Liver (tissue), 3 donors: ENCODE results near the gene LRRC27.

Experiments
- EGR1 ChIP-seq, 2 donors: IDR thresholded peaks; 2 replicates each; pipeline ENCODE4 v1.6.1; 2016 to 2018; ENCODE audit warnings: antibody characterized with exemption in 2 of 2, low read depth in 2 of 2
- FOXA1 ChIP-seq: IDR thresholded peaks from 2 replicates; pipeline ENCODE4 v1.6.1; 2016; ENCODE audit warnings: antibody characterized with exemption
- FOXA2 ChIP-seq: IDR thresholded peaks from 2 replicates; pipeline ENCODE4 v1.6.1; 2016; ENCODE audit warnings: antibody characterized with exemption
- GABPA ChIP-seq, 2 donors: IDR thresholded peaks in 1 of 2; conservative IDR thresholded peaks in 1 of 2; 2 replicates each; pipeline ENCODE4 v1.6.1; 2016; ENCODE audit warnings: antibody characterized with exemption in 2 of 2, mild to moderate bottlenecking in 1 of 2, moderate library complexity in 1 of 2
- HNF4G ChIP-seq: IDR thresholded peaks from 2 replicates; pipeline ENCODE4 v1.6.1; 2016; ENCODE audit warnings: antibody characterized with exemption
- RAD21 ChIP-seq, 2 donors: IDR thresholded peaks; 2 replicates each; pipeline ENCODE4 v1.6.1; 2016; ENCODE audit warnings: antibody characterized with exemption in 2 of 2, mild to moderate bottlenecking in 2 of 2
- RXRA ChIP-seq, 2 donors: IDR thresholded peaks; 2 replicates each; pipeline ENCODE4 v1.6.1; 2017 to 2018; ENCODE audit warnings: antibody characterized with exemption in 2 of 2, mild to moderate bottlenecking in 1 of 2
- SP1 ChIP-seq: IDR thresholded peaks from 2 replicates; pipeline ENCODE4 v1.6.1; 2018; ENCODE audit warnings: antibody characterized with exemption, mild to moderate bottlenecking
- TAF1 ChIP-seq: conservative IDR thresholded peaks from 2 replicates; pipeline ENCODE4 v1.6.1; 2016; ENCODE audit warnings: antibody characterized with exemption, mild to moderate bottlenecking
- YY1 ChIP-seq: IDR thresholded peaks from 2 replicates; pipeline ENCODE4 v1.6.1; 2016; ENCODE audit warnings: antibody characterized with exemption, mild to moderate bottlenecking
- TF ChIP-seq, protein P1 (sequence below): fragments of 150-350 bp; IDR thresholded peaks from 2 replicates; pipeline ENCODE4 v1.5.1; 2017; ENCODE audit warnings: improper control_type of control experiment, low read depth, low read length; ENCODE audit not compliant: missing input control
- TF ChIP-seq, protein P2 (sequence below): IDR thresholded peaks from 2 replicates; pipeline ENCODE4 v1.6.1; 2016; ENCODE audit warnings: antibody characterized with exemption
- donor health status: healthy.
- donor health status: healthy.

- TF ChIP-seq, protein P1, sequence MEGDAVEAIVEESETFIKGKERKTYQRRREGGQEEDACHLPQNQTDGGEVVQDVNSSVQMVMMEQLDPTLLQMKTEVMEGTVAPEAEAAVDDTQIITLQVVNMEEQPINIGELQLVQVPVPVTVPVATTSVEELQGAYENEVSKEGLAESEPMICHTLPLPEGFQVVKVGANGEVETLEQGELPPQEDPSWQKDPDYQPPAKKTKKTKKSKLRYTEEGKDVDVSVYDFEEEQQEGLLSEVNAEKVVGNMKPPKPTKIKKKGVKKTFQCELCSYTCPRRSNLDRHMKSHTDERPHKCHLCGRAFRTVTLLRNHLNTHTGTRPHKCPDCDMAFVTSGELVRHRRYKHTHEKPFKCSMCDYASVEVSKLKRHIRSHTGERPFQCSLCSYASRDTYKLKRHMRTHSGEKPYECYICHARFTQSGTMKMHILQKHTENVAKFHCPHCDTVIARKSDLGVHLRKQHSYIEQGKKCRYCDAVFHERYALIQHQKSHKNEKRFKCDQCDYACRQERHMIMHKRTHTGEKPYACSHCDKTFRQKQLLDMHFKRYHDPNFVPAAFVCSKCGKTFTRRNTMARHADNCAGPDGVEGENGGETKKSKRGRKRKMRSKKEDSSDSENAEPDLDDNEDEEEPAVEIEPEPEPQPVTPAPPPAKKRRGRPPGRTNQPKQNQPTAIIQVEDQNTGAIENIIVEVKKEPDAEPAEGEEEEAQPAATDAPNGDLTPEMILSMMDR = no peak
- TF ChIP-seq YY1 (no peak), EGR1 (IDR thresholded peaks at IDR 0.05; ENCODE audit: low read depth in 2 of 2) (no peak), RAD21 (IDR thresholded peaks at IDR 0.05) (no peak), RXRA (IDR thresholded peaks at IDR 0.05) (no peak), TAF1 (no peak), FOXA2 (no peak), FOXA1 (no peak), HNF4G (no peak), GABPA (IDR thresholded peaks at IDR 0.05 in 1 of 2, conservative IDR thresholded peaks at IDR 0.05 in 1 of 2) (no peak), SP1 (no peak)
- TF ChIP-seq, protein P2, sequence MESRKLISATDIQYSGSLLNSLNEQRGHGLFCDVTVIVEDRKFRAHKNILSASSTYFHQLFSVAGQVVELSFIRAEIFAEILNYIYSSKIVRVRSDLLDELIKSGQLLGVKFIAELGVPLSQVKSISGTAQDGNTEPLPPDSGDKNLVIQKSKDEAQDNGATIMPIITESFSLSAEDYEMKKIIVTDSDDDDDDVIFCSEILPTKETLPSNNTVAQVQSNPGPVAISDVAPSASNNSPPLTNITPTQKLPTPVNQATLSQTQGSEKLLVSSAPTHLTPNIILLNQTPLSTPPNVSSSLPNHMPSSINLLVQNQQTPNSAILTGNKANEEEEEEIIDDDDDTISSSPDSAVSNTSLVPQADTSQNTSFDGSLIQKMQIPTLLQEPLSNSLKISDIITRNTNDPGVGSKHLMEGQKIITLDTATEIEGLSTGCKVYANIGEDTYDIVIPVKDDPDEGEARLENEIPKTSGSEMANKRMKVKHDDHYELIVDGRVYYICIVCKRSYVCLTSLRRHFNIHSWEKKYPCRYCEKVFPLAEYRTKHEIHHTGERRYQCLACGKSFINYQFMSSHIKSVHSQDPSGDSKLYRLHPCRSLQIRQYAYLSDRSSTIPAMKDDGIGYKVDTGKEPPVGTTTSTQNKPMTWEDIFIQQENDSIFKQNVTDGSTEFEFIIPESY = no peak
Observed at GRCh38 chr10:132332433-132332754, 401 bp downstream of the LRRC27 start.
